SK-N-SH (cell line): ENCODE data around the gene TTC9C. TPM values are rescaled to one million over a fixed set of nuclear protein-coding genes. Genes with fewer than 3 reads are reported as not detected.

Source experiments
- CTCF ChIA-PET: fragments of 300-600, 350-600 bp; formaldehyde crosslinking; extraction: SDS; loops from one replicate; lab custom pipeline; 2021; lab: Yijun Ruan, JAX
- POLR2A ChIA-PET: fragments of 350-600 bp; sonication (Branson Sonifier 250); formaldehyde crosslinking; extraction: SDS; loops from one replicate; lab custom pipeline; 2020; ENCODE audit warnings: antibody characterized with exemption, inconsistent platforms; lab: Yijun Ruan, JAX
- DNase-seq: peaks from one replicate; pipeline ENCODE4 v3.0.0; 2012
- H2AFZ ChIP-seq: fragments of 200-600 bp; sonication (generic); 2 replicates; pipeline ENCODE4 v1.8.1; 2016; ENCODE audit warnings: antibody characterized with exemption, mild to moderate bottlenecking, low read depth
- H3F3A ChIP-seq: fragments of 200-600 bp; sonication (generic); replicated peaks from 2 replicates; pipeline ENCODE3; 2016; ENCODE audit warnings: antibody characterized with exemption, mild to moderate bottlenecking; ENCODE audit not compliant: insufficient read depth
- H3K27ac ChIP-seq, 2 experiments: fragments of 200-500 bp in 1 of 2; fragments of 200-600 bp in 1 of 2; sonication (Bioruptor generic) in 1 of 2; sonication (generic), shearing (Covaris generic) in 1 of 2; 2 replicates each; pipeline versions ENCODE4 v1.5.1 to v1.6.1; 2014 to 2016; ENCODE audit warnings: low read depth in 2 of 2, inconsistent platforms in 1 of 2, low read length in 1 of 2, mild to moderate bottlenecking in 1 of 2, mixed read lengths in 1 of 2
- H3K27me3 ChIP-seq: fragments of 200-600 bp; sonication (generic), shearing (Covaris generic); 2 replicates; pipeline ENCODE4 v1.6.1; 2016; ENCODE audit warnings: mixed run types; ENCODE audit not compliant: insufficient read depth
- H3K36me3 ChIP-seq, 2 experiments: fragments of 200-500 bp in 1 of 2; fragments of 200-600 bp in 1 of 2; sonication (Bioruptor generic) in 1 of 2; sonication (generic) in 1 of 2; replicated peaks in 1 of 2; 2 replicates each; pipeline versions ENCODE3 to v1.5.1; 2014 to 2016; ENCODE audit warnings: low read length in 1 of 2, mild to moderate bottlenecking in 1 of 2; ENCODE audit not compliant: insufficient read depth in 2 of 2, control insufficient read depth in 1 of 2
- H3K4me1 ChIP-seq, 2 experiments: fragments of 200-500 bp in 1 of 2; fragments of 200-600 bp in 1 of 2; sonication (Bioruptor generic) in 1 of 2; sonication (generic), shearing (Covaris generic) in 1 of 2; 2 replicates each; pipeline versions ENCODE4 v1.5.1 to v1.6.1; 2014 to 2016; ENCODE audit warnings: low read depth in 1 of 2, low read length in 1 of 2, mixed run types in 1 of 2; ENCODE audit not compliant: insufficient read depth in 2 of 2, control insufficient read depth in 1 of 2
- H3K4me2 ChIP-seq: fragments of 200-600 bp; sonication (generic), shearing (Covaris generic); 2 replicates; pipeline ENCODE4 v1.6.1; 2017; ENCODE audit warnings: mixed run types
- H3K4me3 ChIP-seq, 2 experiments: fragments of 200-500 bp in 1 of 2; fragments of 200-600 bp in 1 of 2; sonication (Bioruptor generic) in 1 of 2; sonication (generic), shearing (Covaris generic) in 1 of 2; 2 replicates each; pipeline versions ENCODE4 v1.5.1 to v1.8.1; 2014 to 2016; ENCODE audit warnings: low read depth in 2 of 2, inconsistent platforms in 1 of 2, low read length in 1 of 2, mild to moderate bottlenecking in 1 of 2, mixed read lengths in 1 of 2, moderate library complexity in 1 of 2
- H3K79me2 ChIP-seq: fragments of 200-600 bp; sonication (generic); 2 replicates; pipeline ENCODE4 v1.8.1; 2017; ENCODE audit warnings: mild to moderate bottlenecking; ENCODE audit not compliant: insufficient read depth
- H3K9ac ChIP-seq: fragments of 200-600 bp; sonication (generic); 2 replicates; pipeline ENCODE4 v1.6.1; 2017; ENCODE audit warnings: mixed run types
- H3K9me2 ChIP-seq: fragments of 200-600 bp; sonication (generic); 2 replicates; pipeline ENCODE4 v1.6.1; 2017; ENCODE audit warnings: mixed run types
- H3K9me3 ChIP-seq: fragments of 200-600 bp; sonication (generic); 2 replicates; pipeline ENCODE4 v1.6.1; 2017; ENCODE audit warnings: mixed run types, mild to moderate bottlenecking, moderate library complexity
- H4K20me1 ChIP-seq: fragments of 200-600 bp; sonication (generic); 2 replicates; pipeline ENCODE4 v1.6.1; 2017; ENCODE audit warnings: mild to moderate bottlenecking, mixed run types; ENCODE audit not compliant: insufficient read depth
- CHD2 ChIP-seq: fragments of 150-350 bp; IDR thresholded peaks from 2 replicates; pipeline ENCODE4 v1.6.1; 2018; ENCODE audit warnings: low read length; ENCODE audit not compliant: partially characterized antibody
- ELF1 ChIP-seq: IDR thresholded peaks from 2 replicates; pipeline ENCODE4 v1.4.0; 2012
- EP300 ChIP-seq, 2 experiments: IDR thresholded peaks; 2 replicates each; pipeline versions ENCODE4 v1.4.0 to v1.6.1; 2012; ENCODE audit warnings: borderline replicate concordance in 1 of 2, low read depth in 1 of 2, low read length in 1 of 2
- EZH2phosphoT487 ChIP-seq: fragments of 200-600 bp; sonication (generic); IDR thresholded peaks from 2 replicates; pipeline ENCODE4 v1.6.1; 2017; ENCODE audit warnings: low read depth, mixed run types, mild to moderate bottlenecking, antibody characterized with exemption, moderate library complexity, borderline replicate concordance
- FOSL2 ChIP-seq: IDR thresholded peaks from 2 replicates; pipeline ENCODE4 v1.4.0; 2012; ENCODE audit warnings: low read depth, mild to moderate bottlenecking, moderate library complexity, borderline replicate concordance
- FOXJ3 ChIP-seq: sonication (generic); formaldehyde crosslinking; IDR thresholded peaks from 2 replicates; pipeline ENCODE4 v1.5.1; 2020; ENCODE audit warnings: mild to moderate bottlenecking, missing genetic modification reagents
- FOXM1 ChIP-seq: IDR thresholded peaks from 2 replicates; pipeline ENCODE4 v1.4.0; 2012; ENCODE audit warnings: low read depth, mild to moderate bottlenecking
- GABPA ChIP-seq: IDR thresholded peaks from 2 replicates; pipeline ENCODE4 v1.4.0; 2012; ENCODE audit warnings: low read depth, mild to moderate bottlenecking
- GATA2 ChIP-seq: sonication (generic); formaldehyde crosslinking; IDR thresholded peaks from 2 replicates; pipeline ENCODE4 v1.5.0; 2020; ENCODE audit warnings: mild to moderate bottlenecking, missing genetic modification reagents
- MAX ChIP-seq: IDR thresholded peaks from 2 replicates; pipeline ENCODE4 v1.4.0; 2012; ENCODE audit warnings: low read depth
- MEF2A ChIP-seq: IDR thresholded peaks from 2 replicates; pipeline ENCODE4 v1.4.0; 2012; ENCODE audit warnings: low read depth, borderline replicate concordance
- NFIC ChIP-seq: IDR thresholded peaks from 2 replicates; pipeline ENCODE4 v1.4.0; 2012; ENCODE audit warnings: borderline replicate concordance
- NRF1 ChIP-seq: IDR thresholded peaks from 2 replicates; pipeline ENCODE4 v1.6.1; 2012; ENCODE audit warnings: low read depth, mild to moderate bottlenecking, low read length
- RCOR1 ChIP-seq: fragments of 150-350 bp; IDR thresholded peaks from 2 replicates; pipeline ENCODE4 v1.6.1; 2017; ENCODE audit warnings: antibody characterized with exemption, low read length
- REST ChIP-seq: IDR thresholded peaks from 2 replicates; pipeline ENCODE4 v1.6.1; 2012; ENCODE audit warnings: mild to moderate bottlenecking, low read depth, low read length, moderate library complexity
- SIN3A ChIP-seq: IDR thresholded peaks from 2 replicates; pipeline ENCODE4 v1.6.1; 2012; ENCODE audit warnings: low read depth, mild to moderate bottlenecking, low read length, moderate library complexity, borderline replicate concordance
- SMC3 ChIP-seq: IDR thresholded peaks from 2 replicates; pipeline ENCODE4 v1.6.1; 2012; ENCODE audit warnings: low read depth, low read length, improper control_type of control experiment
- TCF12 ChIP-seq: IDR thresholded peaks from 2 replicates; pipeline ENCODE4 v1.4.0; 2012
- TEAD4 ChIP-seq: IDR thresholded peaks from 2 replicates; pipeline ENCODE4 v1.4.0; 2012; ENCODE audit warnings: mild to moderate bottlenecking, borderline replicate concordance; ENCODE audit not compliant: insufficient read depth
- YY1 ChIP-seq: IDR thresholded peaks from 2 replicates; pipeline ENCODE4 v1.4.0; 2012; ENCODE audit warnings: low read depth, mild to moderate bottlenecking
- ZBTB33 ChIP-seq: IDR thresholded peaks from 2 replicates; pipeline ENCODE4 v1.4.0; 2012; ENCODE audit warnings: low read depth, borderline replicate concordance
- WGBS: methylation state at CpG from one replicate; pipeline ENCODE4 v1.1.6; 2017; ENCODE audit warnings: low lambda C conversion rate; 5-methylcytosine and 5-hydroxymethylcytosine counted together
- polyA plus RNA-seq, 3 experiments: library from polyadenylated mRNA; depleted of rRNA; stranded (reverse); fragments of >200 nt; gene quantifications; 2 replicates each; pipeline ENCODE4 v1.2.3, GENCODE V29; 2012

The TTC9C gene
- polyA plus RNA-seq, 1 of the 3 experiments (the other 2 are of a cell fraction): 31.3 TPM

GRCh38 chr11:62716206-62716605, 12.1 kb upstream of the TTC9C start:
- Histone ChIP-seq H3K4me3 (no peak overlapping the region), H3K79me2 (peaks cover 62% of the 10 kb centered on the region), H3K27me3 (no peaks in the 10 kb centered on the region)
- DNase-seq: no peak
- POLR2A ChIA-PET: no interaction called here
- TF ChIP-seq GABPA (no peak), MAX (no peak)
- TF ChIP-seq, all 33 proteins: peak for 0
- CTCF ChIA-PET: interaction anchor here (0.6 to 2.0 kb wide), 4 partner anchors 12 to 128 kb away, joined by 3 to 5 read pairs (median 4); partner anchors contain the start of genes HNRNPUL2 and TTC9C
- no peaks in the 10 kb centered on the region for H4K20me1 ChIP-seq
- H3F3A ChIP-seq: peaks cover 55% of the 10 kb centered on the region
- no peak overlapping the region for H2AFZ ChIP-seq
- H3K4me2 ChIP-seq: no peak overlapping the region
- H3K4me1 ChIP-seq: no peaks in the 10 kb centered on the region; a peak in 1 of 4 replicates
- 92% methylated on average over 5 of the region's 5 CpGs for WGBS
- no peak overlapping the region for H3K9ac ChIP-seq
- H3K27ac ChIP-seq: no peak overlapping the region
- no peaks in the 10 kb centered on the region for H3K9me2 ChIP-seq
- no peaks in the 10 kb centered on the region for H3K9me3 ChIP-seq
- peaks cover 76 to 89% of the 10 kb centered on the region in 2 experiments for H3K36me3 ChIP-seq

GRCh38 chr11:62716816-62717215, 11.5 kb upstream of the TTC9C start:
- no peak overlapping the region for H3K27ac ChIP-seq
- H3F3A ChIP-seq: peaks cover 50% of the 10 kb centered on the region
- H3K36me3 ChIP-seq: peaks cover 77 to 90% of the 10 kb centered on the region in 2 experiments
- CTCF ChIA-PET: interaction anchor here (1.6 to 2.0 kb wide), 3 partner anchors 11 to 70 kb away, joined by 3 to 5 read pairs (median 4); partner anchors contain the start of genes HNRNPUL2 and TTC9C
- TF ChIP-seq EP300 (IDR thresholded peaks at IDR 0.05; ENCODE audit: borderline replicate concordance in 1 of 2, low read depth in 1 of 2, low read length in 1 of 2) (no peak), ELF1 (no peak), NFIC (no peak), MEF2A (no peak), TEAD4 (no peak), FOSL2 (no peak), ZBTB33 (no peak), NRF1 (no peak), SIN3A (no peak), FOXJ3 (no peak), TCF12 (no peak), RCOR1 (no peak), FOXM1 (no peak), GATA2 (CRISPR knock-in tag) (no peak), YY1 (no peak), EZH2phosphoT487 (no peak), SMC3 (no peak), REST (no peak), CHD2 (no peak)
- POLR2A ChIA-PET: no interaction called here
- H3K9me2 ChIP-seq: no peaks in the 10 kb centered on the region
- 96% methylated on average over 11 of the region's 11 CpGs for WGBS
- H3K4me3 ChIP-seq: no peak overlapping the region
- H3K27me3 ChIP-seq: no peaks in the 10 kb centered on the region
- no peaks in the 10 kb centered on the region for H3K9me3 ChIP-seq
- H3K9ac ChIP-seq: no peak overlapping the region
- no peaks in the 10 kb centered on the region for H4K20me1 ChIP-seq
- peaks cover 68% of the 10 kb centered on the region for H3K79me2 ChIP-seq
- no peak for DNase-seq
- H2AFZ ChIP-seq: no peak overlapping the region
- H3K4me2 ChIP-seq: no peak overlapping the region
- H3K4me1 ChIP-seq: no peaks in the 10 kb centered on the region; a peak in 1 of 4 replicates
